GM13977 (cell line): ENCODE results near the gene FNTB.

Experiments
- DNase-seq: peaks from one replicate; pipeline ENCODE4 v3.0.0; 2012; ENCODE audit warnings: low spot score
- in situ Hi-C: fragments of 300-500 bp; cut with MboI; formaldehyde crosslinking; loops from one replicate; pipeline ENCODE4 v1.12.0; 2022; ENCODE audit warnings: low sequenced_read_pairs, low pct_unique_long_range_greater_than_20kb, mixed read lengths, inconsistent platforms; ENCODE audit not compliant: unreplicated experiment
- TF ChIP-seq, protein P1 (sequence below): IDR thresholded peaks from 2 replicates; pipeline ENCODE4 v1.5.1; 2012; ENCODE audit warnings: mild to moderate bottlenecking, control low read depth; ENCODE audit not compliant: insufficient read depth; ENCODE audit errors: extremely low read depth, missing control alignments

Gene FNTB

DNA sequence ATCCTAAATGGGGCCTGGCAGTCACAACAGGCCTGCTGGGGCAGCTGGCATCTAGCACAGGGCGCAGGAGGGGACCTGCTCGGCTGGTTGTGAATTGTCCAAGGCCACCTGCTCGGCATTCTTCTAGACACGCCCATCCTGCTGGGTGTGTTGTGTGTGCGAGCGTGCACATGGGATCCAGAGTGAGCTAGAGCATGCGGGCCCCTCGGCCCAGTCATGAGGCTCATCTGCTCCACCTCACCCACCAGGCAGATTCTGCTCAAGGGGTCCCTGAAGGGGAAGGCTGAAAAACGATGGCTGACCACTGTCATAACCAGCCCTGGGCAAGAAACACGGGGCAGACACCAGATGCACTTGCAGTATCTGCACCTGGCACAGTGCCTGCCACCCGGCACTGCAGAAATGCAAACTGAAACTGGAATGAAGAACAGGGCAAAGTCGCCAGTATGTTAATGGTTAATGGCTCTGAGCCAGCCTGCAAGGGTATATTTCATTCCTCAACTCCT, 83.8 kb downstream of the FNTB start:
- TF ChIP-seq, protein P1, sequence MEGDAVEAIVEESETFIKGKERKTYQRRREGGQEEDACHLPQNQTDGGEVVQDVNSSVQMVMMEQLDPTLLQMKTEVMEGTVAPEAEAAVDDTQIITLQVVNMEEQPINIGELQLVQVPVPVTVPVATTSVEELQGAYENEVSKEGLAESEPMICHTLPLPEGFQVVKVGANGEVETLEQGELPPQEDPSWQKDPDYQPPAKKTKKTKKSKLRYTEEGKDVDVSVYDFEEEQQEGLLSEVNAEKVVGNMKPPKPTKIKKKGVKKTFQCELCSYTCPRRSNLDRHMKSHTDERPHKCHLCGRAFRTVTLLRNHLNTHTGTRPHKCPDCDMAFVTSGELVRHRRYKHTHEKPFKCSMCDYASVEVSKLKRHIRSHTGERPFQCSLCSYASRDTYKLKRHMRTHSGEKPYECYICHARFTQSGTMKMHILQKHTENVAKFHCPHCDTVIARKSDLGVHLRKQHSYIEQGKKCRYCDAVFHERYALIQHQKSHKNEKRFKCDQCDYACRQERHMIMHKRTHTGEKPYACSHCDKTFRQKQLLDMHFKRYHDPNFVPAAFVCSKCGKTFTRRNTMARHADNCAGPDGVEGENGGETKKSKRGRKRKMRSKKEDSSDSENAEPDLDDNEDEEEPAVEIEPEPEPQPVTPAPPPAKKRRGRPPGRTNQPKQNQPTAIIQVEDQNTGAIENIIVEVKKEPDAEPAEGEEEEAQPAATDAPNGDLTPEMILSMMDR, result no peak
- no peak for DNase-seq
- in situ Hi-C loops, result no loop called here

DNA sequence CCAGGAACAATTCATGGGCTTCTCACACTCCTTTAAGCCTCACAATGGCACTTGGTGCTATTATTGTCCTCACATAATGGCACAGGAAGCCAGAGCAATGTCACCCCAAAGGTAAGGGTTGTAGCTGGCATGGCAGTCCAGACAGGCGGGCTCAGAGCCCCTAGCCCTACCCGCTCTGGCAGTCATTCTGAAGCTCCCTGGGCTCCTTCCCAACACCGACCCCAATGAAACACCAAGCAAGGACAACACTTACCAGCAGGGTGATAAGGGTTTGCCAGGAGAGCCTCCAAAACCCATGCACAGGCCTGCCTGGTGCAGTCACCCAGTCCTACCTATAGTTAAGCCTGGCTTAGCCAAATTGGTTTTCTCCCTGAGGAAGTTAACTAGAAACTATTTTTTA, 84.8 kb downstream of the FNTB start:
- DNase-seq, result no peak
- in situ Hi-C loops, result no loop called here
- TF ChIP-seq, protein P1, result no peak

DNA sequence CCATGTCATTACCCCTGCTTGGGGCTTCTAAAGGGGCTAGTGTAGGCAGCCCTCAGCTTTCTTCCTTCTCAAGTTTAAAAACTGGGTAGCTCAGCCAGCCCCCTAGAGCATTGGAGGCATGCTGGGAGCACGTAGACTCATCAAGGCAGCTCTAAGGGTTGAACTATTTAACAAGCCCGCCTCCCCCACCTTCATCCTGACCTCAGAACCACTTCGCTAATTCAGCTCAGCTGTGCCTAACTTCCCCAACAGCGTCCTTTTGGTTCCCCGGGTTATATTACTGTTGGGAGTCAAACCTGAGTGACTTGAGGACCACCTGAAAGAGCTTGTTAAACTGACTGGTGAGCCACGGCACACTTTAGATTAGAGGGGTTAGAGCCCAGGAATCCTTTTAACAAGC, 85.6 kb downstream of the FNTB start:
- in situ Hi-C loops, result no loop called here
- no peak for DNase-seq
- TF ChIP-seq, protein P1, result no peak

GRCh38 chr14:65072937-65073336, 86.2 kb downstream of the FNTB start:
- no peak for DNase-seq
- in situ Hi-C loops, result no loop called here
- TF ChIP-seq, protein P1, result no peak

GRCh38 chr14:65073605-65074201, 87.0 kb downstream of the FNTB start:
- in situ Hi-C loops, result no loop called here
- no peak for DNase-seq
- TF ChIP-seq, protein P1, result no peak

DNA sequence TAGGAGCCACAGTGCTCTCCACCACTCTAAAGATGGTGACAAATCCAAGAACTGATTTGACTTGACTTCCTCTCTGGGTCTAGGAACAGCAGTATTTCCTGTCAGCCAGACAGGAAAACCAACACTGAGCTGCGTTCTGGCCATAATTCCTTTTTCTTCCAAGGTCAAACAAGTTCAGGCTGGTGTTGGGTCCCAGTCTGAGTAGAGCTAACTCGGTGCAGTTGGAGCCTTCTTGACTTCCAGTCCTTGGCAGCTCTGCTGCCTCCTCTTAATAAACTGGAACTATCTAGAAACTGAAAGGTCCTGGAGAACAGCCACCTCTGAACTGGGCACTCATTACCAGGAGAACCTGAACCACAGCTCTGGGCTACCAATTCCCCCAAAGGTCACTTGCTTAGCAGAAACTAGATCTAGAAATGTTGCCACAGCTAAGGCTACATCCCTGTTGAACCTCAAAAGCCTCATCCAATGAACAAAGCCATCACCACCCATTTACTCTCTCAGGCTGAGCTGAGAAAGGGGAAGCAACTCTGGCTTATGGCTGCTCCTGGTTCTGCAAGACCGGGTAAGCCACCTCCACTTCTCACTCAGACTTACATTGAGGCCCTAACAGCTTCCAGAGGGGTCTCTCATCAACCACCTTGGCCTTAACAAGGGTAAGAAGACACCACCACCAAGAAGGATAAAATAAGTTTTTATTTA, 87.9 kb downstream of the FNTB start:
- DNase-seq, result no peak

More for the DNA sequence above, 87.9 kb downstream of the FNTB start:
- TF ChIP-seq, protein P1, result no peak
- in situ Hi-C loops, result no loop called here
